NB4 (cell line): Measurements from ENCODE around the gene ADARB2.

Source experiments
- POLR2A ChIP-seq: IDR thresholded peaks from 2 replicates; pipeline ENCODE4 v1.6.1; 2011; ENCODE audit warnings: mild to moderate bottlenecking; ENCODE audit not compliant: insufficient read length; ENCODE audit errors: extremely low read depth
- TF ChIP-seq, protein P1 (sequence below): IDR thresholded peaks from one replicate; pipeline ENCODE4 v1.5.1; 2012; ENCODE audit warnings: low read depth, low read length
- TF ChIP-seq, protein P2 (sequence below): IDR thresholded peaks from 2 replicates; pipeline ENCODE4 v1.6.1; 2011; ENCODE audit warnings: low read depth, low read length

DNA sequence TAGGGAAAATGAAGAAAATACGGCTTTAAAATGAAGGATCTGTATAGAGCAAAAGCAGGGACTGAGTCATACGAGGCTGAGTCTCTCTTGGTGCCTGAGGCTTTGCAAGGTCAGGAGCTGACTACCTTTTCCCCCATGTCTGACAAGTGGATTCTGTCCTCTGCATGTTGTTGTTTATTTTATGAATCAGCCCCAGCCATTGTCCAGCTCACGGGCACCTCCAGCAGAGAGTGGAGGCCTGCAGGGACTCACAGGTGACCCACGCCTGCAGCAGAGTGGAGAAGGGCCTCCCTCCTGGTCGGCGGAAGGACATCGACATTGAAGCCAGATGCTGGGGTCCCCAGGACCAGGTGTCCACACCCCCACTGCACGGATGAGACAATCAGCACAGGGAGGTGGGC lies 447.3 kb downstream of the ADARB2 start:
- TF ChIP-seq, protein P1, sequence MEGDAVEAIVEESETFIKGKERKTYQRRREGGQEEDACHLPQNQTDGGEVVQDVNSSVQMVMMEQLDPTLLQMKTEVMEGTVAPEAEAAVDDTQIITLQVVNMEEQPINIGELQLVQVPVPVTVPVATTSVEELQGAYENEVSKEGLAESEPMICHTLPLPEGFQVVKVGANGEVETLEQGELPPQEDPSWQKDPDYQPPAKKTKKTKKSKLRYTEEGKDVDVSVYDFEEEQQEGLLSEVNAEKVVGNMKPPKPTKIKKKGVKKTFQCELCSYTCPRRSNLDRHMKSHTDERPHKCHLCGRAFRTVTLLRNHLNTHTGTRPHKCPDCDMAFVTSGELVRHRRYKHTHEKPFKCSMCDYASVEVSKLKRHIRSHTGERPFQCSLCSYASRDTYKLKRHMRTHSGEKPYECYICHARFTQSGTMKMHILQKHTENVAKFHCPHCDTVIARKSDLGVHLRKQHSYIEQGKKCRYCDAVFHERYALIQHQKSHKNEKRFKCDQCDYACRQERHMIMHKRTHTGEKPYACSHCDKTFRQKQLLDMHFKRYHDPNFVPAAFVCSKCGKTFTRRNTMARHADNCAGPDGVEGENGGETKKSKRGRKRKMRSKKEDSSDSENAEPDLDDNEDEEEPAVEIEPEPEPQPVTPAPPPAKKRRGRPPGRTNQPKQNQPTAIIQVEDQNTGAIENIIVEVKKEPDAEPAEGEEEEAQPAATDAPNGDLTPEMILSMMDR = no peak
- TF ChIP-seq POLR2A = no peak
- TF ChIP-seq, protein P2, sequence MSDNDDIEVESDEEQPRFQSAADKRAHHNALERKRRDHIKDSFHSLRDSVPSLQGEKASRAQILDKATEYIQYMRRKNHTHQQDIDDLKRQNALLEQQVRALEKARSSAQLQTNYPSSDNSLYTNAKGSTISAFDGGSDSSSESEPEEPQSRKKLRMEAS = no peak
